Skeletal muscle cell (primary cell): ENCODE results near the gene EEF1AKMT2.

Experiments
- DNase-seq: peaks from one replicate; pipeline ENCODE4 v3.0.0-alpha.2; 2010; ENCODE audit warnings: low read depth
- H3K4me3 ChIP-seq: 2 replicates; pipeline ENCODE4 v1.5.1; 2011; ENCODE audit warnings: low read depth, mild to moderate bottlenecking, control low read depth, low read length, moderate library complexity

The EEF1AKMT2 gene

GRCh38 chr10:124740369-124741280 is 51.1 kb downstream of the EEF1AKMT2 start:
- DNase-seq = no peak
- H3K4me3 ChIP-seq = no peak overlapping the region

GRCh38 chr10:124739986-124740368 is 51.7 kb downstream of the EEF1AKMT2 start:
- no peak for DNase-seq
- H3K4me3 ChIP-seq = no peak overlapping the region

GRCh38 chr10:124739119-124739921 is 52.4 kb downstream of the EEF1AKMT2 start:
- no peak overlapping the region for H3K4me3 ChIP-seq
- DNase-seq = no peak

GRCh38 chr10:124738441-124738840 is 53.2 kb downstream of the EEF1AKMT2 start:
- H3K4me3 ChIP-seq = no peak overlapping the region
- DNase-seq = no peak

GRCh38 chr10:124737708-124738107 is 54.0 kb downstream of the EEF1AKMT2 start:
- DNase-seq = no peak
- no peak overlapping the region for H3K4me3 ChIP-seq

GRCh38 chr10:124737221-124737620 is 54.5 kb downstream of the EEF1AKMT2 start:
- no peak overlapping the region for H3K4me3 ChIP-seq
- no peak for DNase-seq

GRCh38 chr10:124736491-124737136 is 55.1 kb downstream of the EEF1AKMT2 start:
- H3K4me3 ChIP-seq = no peak overlapping the region
- DNase-seq = no peak

- H3K4me3 ChIP-seq = no peak overlapping the region
- no peak for DNase-seq
Observed at GRCh38 chr10:124735491-124736286, 56.0 kb downstream of the EEF1AKMT2 start.

GRCh38 chr10:124734311-124735166 is 57.1 kb downstream of the EEF1AKMT2 start:
- no peak for DNase-seq
- no peak overlapping the region for H3K4me3 ChIP-seq

GRCh38 chr10:124733571-124734245 is 58.0 kb downstream of the EEF1AKMT2 start:
- no peak for DNase-seq
- no peak overlapping the region for H3K4me3 ChIP-seq

- DNase-seq = no peak
- H3K4me3 ChIP-seq = no peak overlapping the region
Observed at GRCh38 chr10:124732931-124733570, 58.6 kb downstream of the EEF1AKMT2 start.

GRCh38 chr10:124731551-124731950 is 60.1 kb downstream of the EEF1AKMT2 start:
- no peak for DNase-seq
- no peak overlapping the region for H3K4me3 ChIP-seq

GRCh38 chr10:124730790-124731189 is 60.9 kb downstream of the EEF1AKMT2 start:
- DNase-seq = no peak
- no peak overlapping the region for H3K4me3 ChIP-seq

GRCh38 chr10:124728830-124729661 is 62.6 kb downstream of the EEF1AKMT2 start:
- no peak for DNase-seq
- H3K4me3 ChIP-seq = no peak overlapping the region

- DNase-seq = peak; percentile 61
- H3K4me3 ChIP-seq = no peak overlapping the region
Observed at GRCh38 chr10:124728071-124728829, 63.4 kb downstream of the EEF1AKMT2 start.
